WERI-Rb-1 (cell line): ENCODE results near the gene KRT3.

Experiments used
- DNase-seq: peaks from one replicate; pipeline ENCODE4 v3.0.0-alpha.2; 2020
- H3K27ac ChIP-seq: fragments of 250-450 bp; sonication (Bioruptor Pico); 2 replicates; pipeline ENCODE4 v1.5.1; 2020; ENCODE audit warnings: mild to moderate bottlenecking, moderate library complexity
- H3K27me3 ChIP-seq: fragments of 250-450 bp; sonication (Bioruptor Pico); 2 replicates; pipeline ENCODE4 v1.5.1; 2021; ENCODE audit warnings: mild to moderate bottlenecking, low read depth, moderate library complexity; ENCODE audit not compliant: insufficient read depth, severe bottlenecking
- H3K36me3 ChIP-seq: fragments of 250-450 bp; sonication (Bioruptor Pico); 2 replicates; pipeline ENCODE4 v1.5.1; 2020; ENCODE audit warnings: mild to moderate bottlenecking, moderate library complexity
- H3K4me3 ChIP-seq: 2 replicates; pipeline ENCODE4 v1.5.1; 2011; ENCODE audit warnings: low read depth, mild to moderate bottlenecking, control low read depth, low read length
- H3K9me3 ChIP-seq: fragments of 250-450 bp; sonication (Bioruptor Pico); 2 replicates; pipeline ENCODE4 v1.5.1; 2021; ENCODE audit warnings: mild to moderate bottlenecking, moderate library complexity; ENCODE audit not compliant: severe bottlenecking
- CTCF ChIP-seq: IDR thresholded peaks from 2 replicates; pipeline ENCODE4 v1.5.1; 2011; ENCODE audit warnings: low read depth, mild to moderate bottlenecking, control low read depth, inconsistent platforms, low read length

The KRT3 gene

GRCh38 chr12:52776913-52777395 lies 19.0 kb downstream of the KRT3 start, which contains the start of gene KRT76:
KRT76 (minus strand) TSS chr12:52777345; CDS start chr12:52777291, 54 bp downstream.
- Histone ChIP-seq H3K27me3 (peaks cover 93% of the 10 kb centered on the region), H3K27ac (no peak within 1 kb of the TSS), H3K4me3 (no peak within 1 kb of the TSS), H3K36me3 (no peaks in the 10 kb centered on the region), H3K9me3 (no peaks in the 10 kb centered on the region)
- TF ChIP-seq CTCF = no peak
- no peak for DNase-seq

GRCh38 chr12:52776435-52776834 lies 19.5 kb downstream of the KRT3 start:
- Histone ChIP-seq H3K27me3 (peaks cover 93% of the 10 kb centered on the region), H3K9me3 (no peaks in the 10 kb centered on the region), H3K36me3 (no peaks in the 10 kb centered on the region), H3K27ac (no peak overlapping the region), H3K4me3 (no peak overlapping the region)
- TF ChIP-seq CTCF = no peak
- DNase-seq = no peak

- H3K36me3 ChIP-seq = no peaks in the 10 kb centered on the region
- no peak overlapping the region for H3K27ac ChIP-seq
- H3K9me3 ChIP-seq = no peaks in the 10 kb centered on the region
- H3K27me3 ChIP-seq = peaks cover 90% of the 10 kb centered on the region
- DNase-seq = no peak
- no peak for TF ChIP-seq CTCF
- H3K4me3 ChIP-seq = no peak overlapping the region
Observed at GRCh38 chr12:52774629-52775250, 21.2 kb downstream of the KRT3 start.

GRCh38 chr12:52772772-52773171 lies 23.1 kb downstream of the KRT3 start:
- Histone ChIP-seq H3K36me3 (no peaks in the 10 kb centered on the region), H3K27ac (no peak overlapping the region), H3K27me3 (peaks cover 91% of the 10 kb centered on the region), H3K4me3 (no peak overlapping the region), H3K9me3 (no peaks in the 10 kb centered on the region)
- DNase-seq = no peak
- no peak for TF ChIP-seq CTCF

GRCh38 chr12:52772188-52772587 lies 23.7 kb downstream of the KRT3 start:
- H3K4me3 ChIP-seq = no peak overlapping the region
- H3K9me3 ChIP-seq = no peaks in the 10 kb centered on the region
- H3K27ac ChIP-seq = no peak overlapping the region
- no peaks in the 10 kb centered on the region for H3K36me3 ChIP-seq
- peaks cover 85% of the 10 kb centered on the region for H3K27me3 ChIP-seq
- no peak for TF ChIP-seq CTCF
- no peak for DNase-seq

GRCh38 chr12:52771505-52771904 lies 24.4 kb downstream of the KRT3 start:
- Histone ChIP-seq H3K4me3 (no peak overlapping the region), H3K27me3 (peaks cover 87% of the 10 kb centered on the region), H3K9me3 (no peaks in the 10 kb centered on the region), H3K36me3 (no peaks in the 10 kb centered on the region), H3K27ac (no peak overlapping the region)
- TF ChIP-seq CTCF = no peak
- DNase-seq = no peak
